Activated CD4-positive, alpha-beta T cell treated with anti-CD3 and anti-CD28 coated beads for 36 hours (primary cell): ENCODE results near the gene FGF13. TPM values are rescaled to one million over a fixed set of nuclear protein-coding genes. Genes with fewer than 3 reads are reported as not detected.

Experiments
- ATAC-seq: fragments of 200-7000 bp; cut with Tn5 transposase; one replicate; pipeline ENCODE4 v1.10.0; 2021; ENCODE audit warnings: mild to moderate bottlenecking, moderate library complexity
- CTCF ChIA-PET: fragments of 350-600 bp; sonication (Branson Sonifier 250); formaldehyde crosslinking; loops from one replicate; lab custom pipeline; 2021; ENCODE audit warnings: antibody characterized with exemption; lab: Charles Lee
- POLR2A ChIA-PET: fragments of 350-600 bp; sonication (Branson Sonifier 250); formaldehyde crosslinking; loops from one replicate; lab custom pipeline; 2021; ENCODE audit warnings: antibody characterized with exemption, inconsistent platforms; lab: Charles Lee
- DNase-seq: peaks from one replicate; pipeline ENCODE4 v3.0.0-alpha.2; 2020
- H3K27ac Mint-ChIP-seq: one replicate; pipeline ENCODE4 v1.8.0; 2021; ENCODE audit warnings: mixed read lengths
- H3K27me3 Mint-ChIP-seq: one replicate; pipeline ENCODE4 v1.8.0; 2021; ENCODE audit warnings: mixed read lengths
- H3K36me3 Mint-ChIP-seq: one replicate; pipeline ENCODE4 v1.8.0; 2021; ENCODE audit warnings: low read depth, mixed read lengths
- H3K4me1 Mint-ChIP-seq: one replicate; pipeline ENCODE4 v1.8.0; 2021; ENCODE audit warnings: mixed read lengths
- H3K4me3 Mint-ChIP-seq: one replicate; pipeline ENCODE4 v1.8.0; 2021; ENCODE audit warnings: mild to moderate bottlenecking, moderate library complexity, mixed read lengths
- H3K9me3 Mint-ChIP-seq: one replicate; pipeline ENCODE4 v1.8.0; 2021; ENCODE audit warnings: low read depth, mixed read lengths
- intact Hi-C, 2 experiments: fragments of 100-400 bp; cut with DNase I in 1 of 2; cut with micrococcal nuclease in 1 of 2; formaldehyde crosslinking; loops; one replicate each; pipeline versions ENCODE4 v1.14.2 to v1.15.1; 2022 to 2024; cut with DNase I, micrococcal nuclease
- microRNA-seq: library from miRNA; unstranded; fragments of <30 nt; microRNA quantifications from one replicate; pipeline ENCODE4 v1.2.0, GENCODE V29; 2021; ENCODE audit warnings: borderline replicate concordance
- total RNA-seq, 2 experiments: library from RNA; stranded (reverse); gene quantifications; one replicate each; pipeline ENCODE4 v1.2.3, GENCODE V29; 2021

The FGF13 gene
- total RNA-seq, 2 experiments from 2014 or later, result not detected

GRCh38 chrX:138648568-138648967, 62.9 kb downstream of the FGF13 start:
- ATAC-seq (no peak), DNase-seq (no peak)
- ChIA-PET CTCF (no interaction called here), POLR2A (no interaction called here)
- no peaks in the 10 kb centered on the region for H3K4me1 Mint-ChIP-seq
- no peaks in the 10 kb centered on the region for H3K27me3 Mint-ChIP-seq
- no peak overlapping the region for H3K4me3 Mint-ChIP-seq
- no peaks in the 10 kb centered on the region for H3K36me3 Mint-ChIP-seq
- H3K9me3 Mint-ChIP-seq, result no peaks in the 10 kb centered on the region
- no peak overlapping the region for H3K27ac Mint-ChIP-seq
- intact Hi-C loops, result no loop called here

DNA sequence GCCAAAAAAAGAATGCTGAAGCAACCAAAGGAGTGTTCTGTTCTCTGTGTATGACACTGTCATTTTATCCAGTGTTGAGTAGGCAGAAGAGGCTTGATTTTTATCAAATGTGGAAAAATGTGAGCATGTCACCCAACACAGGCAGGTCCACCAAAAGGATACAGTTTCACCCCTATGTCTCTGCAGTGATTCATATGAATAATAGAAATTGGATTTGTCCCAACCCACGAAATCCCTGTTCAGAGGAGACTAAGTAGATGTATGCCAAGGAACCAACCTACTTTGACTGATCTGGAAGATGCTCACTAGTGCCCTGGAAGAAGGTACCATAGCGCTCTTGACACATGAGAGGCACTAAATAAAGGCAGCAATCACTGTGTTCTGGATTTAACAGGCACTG, 72.5 kb downstream of the FGF13 start:
- ChIA-PET CTCF (no interaction called here), POLR2A (no interaction called here)
- DNase-seq, result no peak
- H3K36me3 Mint-ChIP-seq, result no peaks in the 10 kb centered on the region
- H3K4me3 Mint-ChIP-seq, result no peak overlapping the region
- ATAC-seq, result no peak
- no peaks in the 10 kb centered on the region for H3K4me1 Mint-ChIP-seq
- no peak overlapping the region for H3K27ac Mint-ChIP-seq
- H3K9me3 Mint-ChIP-seq, result no peaks in the 10 kb centered on the region
- intact Hi-C loops, result no loop called here
- H3K27me3 Mint-ChIP-seq, result no peaks in the 10 kb centered on the region

Small RNAs within 50 kb of the gene (microRNA-seq; reads per million reads assigned to microRNA genes)
- gene MIR504, result not detected
